OCI-LY7 (cell line): ENCODE measurements around the gene USP53.

ENCODE experiments used
- EZH2phosphoT487 ChIP-seq: fragments of 200-600 bp; sonication (generic); IDR thresholded peaks from 2 replicates; pipeline ENCODE4 v1.6.1; 2018; ENCODE audit warnings: low read depth, borderline replicate concordance, mild to moderate bottlenecking, mixed run types, antibody characterized with exemption, low read length, moderate library complexity, mixed read lengths
- TF ChIP-seq, protein P1 (sequence below): fragments of 200-600 bp; sonication (generic); conservative IDR thresholded peaks from 2 replicates; pipeline ENCODE4 v1.5.1; 2014; ENCODE audit warnings: mild to moderate bottlenecking, antibody characterized with exemption, low read length, moderate library complexity, mixed read lengths

DNA sequence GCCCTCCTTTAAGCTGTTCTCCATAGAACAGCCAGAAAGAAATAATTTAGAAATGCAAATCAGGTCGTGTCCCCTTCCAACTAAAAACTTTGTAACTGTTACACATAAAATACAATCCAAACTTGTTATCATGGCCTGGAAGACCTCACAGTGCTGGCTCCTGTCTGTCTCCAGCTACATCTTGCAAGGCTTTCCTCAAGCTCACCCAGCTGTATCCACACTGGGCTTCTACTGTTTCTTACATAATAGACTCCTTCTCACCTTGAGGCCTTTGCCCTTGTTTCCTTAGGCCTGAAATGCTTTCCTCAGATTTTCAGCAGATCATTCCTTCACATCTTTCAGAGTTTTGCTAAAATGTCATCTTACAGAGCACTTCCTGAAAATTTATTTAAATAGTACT lies 33.5 kb upstream of the USP53 start:
- TF ChIP-seq, protein P1, sequence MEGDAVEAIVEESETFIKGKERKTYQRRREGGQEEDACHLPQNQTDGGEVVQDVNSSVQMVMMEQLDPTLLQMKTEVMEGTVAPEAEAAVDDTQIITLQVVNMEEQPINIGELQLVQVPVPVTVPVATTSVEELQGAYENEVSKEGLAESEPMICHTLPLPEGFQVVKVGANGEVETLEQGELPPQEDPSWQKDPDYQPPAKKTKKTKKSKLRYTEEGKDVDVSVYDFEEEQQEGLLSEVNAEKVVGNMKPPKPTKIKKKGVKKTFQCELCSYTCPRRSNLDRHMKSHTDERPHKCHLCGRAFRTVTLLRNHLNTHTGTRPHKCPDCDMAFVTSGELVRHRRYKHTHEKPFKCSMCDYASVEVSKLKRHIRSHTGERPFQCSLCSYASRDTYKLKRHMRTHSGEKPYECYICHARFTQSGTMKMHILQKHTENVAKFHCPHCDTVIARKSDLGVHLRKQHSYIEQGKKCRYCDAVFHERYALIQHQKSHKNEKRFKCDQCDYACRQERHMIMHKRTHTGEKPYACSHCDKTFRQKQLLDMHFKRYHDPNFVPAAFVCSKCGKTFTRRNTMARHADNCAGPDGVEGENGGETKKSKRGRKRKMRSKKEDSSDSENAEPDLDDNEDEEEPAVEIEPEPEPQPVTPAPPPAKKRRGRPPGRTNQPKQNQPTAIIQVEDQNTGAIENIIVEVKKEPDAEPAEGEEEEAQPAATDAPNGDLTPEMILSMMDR, result no peak
- no peak for TF ChIP-seq EZH2phosphoT487
